ENCODE measurements around the gene DNLZ. TPM values are rescaled to one million over a fixed set of nuclear protein-coding genes. Genes with fewer than 3 reads are reported as not detected.

DNLZ gene
- polyA plus RNA-seq, 1 donor from 2014 or later: 23.6 TPM

GRCh38 chr9:136333045-136333444 lies 30.5 kb downstream of the DNLZ start:
- peaks cover 27% of the 10 kb centered on the region for H3K79me2 ChIP-seq (replicated peaks; ENCODE audit: insufficient read depth, low read length)
- H3K4me2 ChIP-seq (ENCODE audit: low read length): no peak overlapping the region
- H3K9me2 ChIP-seq (ENCODE audit: insufficient read depth, low read length): no peaks in the 10 kb centered on the region
- no peaks in the 10 kb centered on the region for H3F3A ChIP-seq (ENCODE audit: insufficient read depth, low read length, poor library complexity, severe bottlenecking)
- no peaks in the 10 kb centered on the region for H4K20me1 ChIP-seq (ENCODE audit: insufficient read depth)
- TF ChIP-seq MXI1 (conservative IDR thresholded peaks at IDR 0.05; ENCODE audit: poor library complexity, severe bottlenecking) (no peak), POLR2AphosphoS5 (IDR thresholded peaks at IDR 0.05) (no peak), RAD21 (conservative IDR thresholded peaks at IDR 0.05) (no peak), EP300 (conservative IDR thresholded peaks at IDR 0.05; ENCODE audit: poor library complexity, severe bottlenecking) (no peak), REST (IDR thresholded peaks at IDR 0.05; ENCODE audit: borderline replicate concordance) (no peak), SMC3 (conservative IDR thresholded peaks at IDR 0.05; ENCODE audit: poor library complexity) (no peak), TAF1 (IDR thresholded peaks at IDR 0.05; ENCODE audit: low read depth) (no peak), EZH2 (IDR thresholded peaks at IDR 0.05; ENCODE audit: borderline replicate concordance, insufficient read depth, low read length, poor library complexity, severe bottlenecking) (no peak), CTCF (IDR thresholded peaks at IDR 0.05; ENCODE audit: poor library complexity, severe bottlenecking) (no peak)
- no peaks in the 10 kb centered on the region for H3K9me3 ChIP-seq (ENCODE audit: low read length)
- no peaks in the 10 kb centered on the region for H3K27me3 ChIP-seq (ENCODE audit: insufficient read depth, low read depth, low read length)
- no peak overlapping the region for H3K4me3 ChIP-seq (ENCODE audit: low read length)
- no peak overlapping the region for H3K27ac ChIP-seq (ENCODE audit: low read length)
- H3K9ac ChIP-seq (ENCODE audit: low read length): no peak overlapping the region
- no peak overlapping the region for H2AFZ ChIP-seq (ENCODE audit: low read depth, low read length)
- H3K36me3 ChIP-seq (ENCODE audit: insufficient read depth, low read length): no peaks in the 10 kb centered on the region

- Histone ChIP-seq H3K9ac (ENCODE audit: low read length) (no peak overlapping the region), H3K4me3 (ENCODE audit: low read length) (no peak overlapping the region), H3K79me2 (replicated peaks; ENCODE audit: insufficient read depth, low read length) (peaks cover 29% of the 10 kb centered on the region), H2AFZ (ENCODE audit: low read depth, low read length) (no peak overlapping the region), H3K27me3 (ENCODE audit: insufficient read depth, low read depth, low read length) (no peaks in the 10 kb centered on the region), H3K9me3 (ENCODE audit: low read length) (no peaks in the 10 kb centered on the region), H3F3A (ENCODE audit: insufficient read depth, low read length, poor library complexity, severe bottlenecking) (no peaks in the 10 kb centered on the region), H3K4me2 (ENCODE audit: low read length) (no peak overlapping the region), H3K36me3 (ENCODE audit: insufficient read depth, low read length) (no peaks in the 10 kb centered on the region), H4K20me1 (ENCODE audit: insufficient read depth) (no peaks in the 10 kb centered on the region), H3K9me2 (ENCODE audit: insufficient read depth, low read length) (no peaks in the 10 kb centered on the region), H3K27ac (ENCODE audit: low read length) (no peak overlapping the region)
- no peak for TF ChIP-seq EZH2 (IDR thresholded peaks at IDR 0.05; ENCODE audit: borderline replicate concordance, insufficient read depth, low read length, poor library complexity, severe bottlenecking)
- no peak for TF ChIP-seq POLR2AphosphoS5 (IDR thresholded peaks at IDR 0.05)
- TF ChIP-seq REST (IDR thresholded peaks at IDR 0.05; ENCODE audit: borderline replicate concordance): no peak
- no peak for TF ChIP-seq SMC3 (conservative IDR thresholded peaks at IDR 0.05; ENCODE audit: poor library complexity)
- TF ChIP-seq MXI1 (conservative IDR thresholded peaks at IDR 0.05; ENCODE audit: poor library complexity, severe bottlenecking): no peak
Observed at GRCh38 chr9:136332482-136332983, 31.0 kb downstream of the DNLZ start.

Data from neural cell (in vitro differentiated cells).